Measurements from ENCODE around the gene EAF2. TPM values are rescaled to one million over a fixed set of nuclear protein-coding genes. Genes with fewer than 3 reads are reported as not detected.

EAF2 gene
- total RNA-seq, 1 donor from 2014 or later = 1.4 TPM

DNA sequence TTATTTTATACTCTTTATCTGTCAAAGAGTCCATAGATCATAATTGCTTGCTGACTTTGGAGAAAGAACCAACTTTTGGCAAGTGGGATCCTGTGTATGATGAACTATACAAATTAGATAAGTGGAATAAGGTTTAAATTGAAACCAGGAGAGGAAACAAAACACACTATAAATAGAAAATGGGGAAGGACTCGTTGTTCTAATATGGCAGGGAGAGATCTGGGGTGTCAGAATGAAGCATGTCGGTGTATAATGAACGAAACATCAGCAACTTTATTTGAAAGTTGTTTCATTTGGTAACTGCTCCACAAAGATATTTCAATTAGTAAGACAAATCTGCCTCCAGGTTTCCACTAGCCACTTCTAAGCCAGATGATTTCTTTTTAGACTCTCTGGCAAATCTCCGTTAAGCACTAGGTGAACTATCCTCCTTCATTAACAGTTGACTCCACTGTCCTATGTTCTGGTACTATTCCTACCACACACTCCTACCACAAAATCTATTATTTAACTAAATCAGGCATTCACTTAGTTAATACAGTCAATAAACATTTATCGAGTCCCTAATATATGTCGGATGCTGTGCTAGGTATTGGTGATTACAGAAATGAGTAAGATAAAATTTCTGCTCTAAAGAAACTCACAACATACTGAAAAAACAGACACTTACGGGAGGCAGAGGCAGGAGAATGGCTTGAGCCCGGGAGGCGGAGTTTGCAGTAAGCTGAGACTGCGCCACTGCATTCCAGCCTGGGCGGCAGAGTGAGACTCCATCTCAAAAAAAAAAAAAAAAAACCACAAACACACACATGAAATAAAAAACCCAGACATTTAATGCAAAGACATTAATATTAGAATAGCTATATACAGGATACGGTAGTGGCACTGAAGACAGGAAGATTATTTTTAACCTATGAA is 79.3 kb downstream of the EAF2 start:
- DNase-seq = no peak
- TF ChIP-seq, protein P1, sequence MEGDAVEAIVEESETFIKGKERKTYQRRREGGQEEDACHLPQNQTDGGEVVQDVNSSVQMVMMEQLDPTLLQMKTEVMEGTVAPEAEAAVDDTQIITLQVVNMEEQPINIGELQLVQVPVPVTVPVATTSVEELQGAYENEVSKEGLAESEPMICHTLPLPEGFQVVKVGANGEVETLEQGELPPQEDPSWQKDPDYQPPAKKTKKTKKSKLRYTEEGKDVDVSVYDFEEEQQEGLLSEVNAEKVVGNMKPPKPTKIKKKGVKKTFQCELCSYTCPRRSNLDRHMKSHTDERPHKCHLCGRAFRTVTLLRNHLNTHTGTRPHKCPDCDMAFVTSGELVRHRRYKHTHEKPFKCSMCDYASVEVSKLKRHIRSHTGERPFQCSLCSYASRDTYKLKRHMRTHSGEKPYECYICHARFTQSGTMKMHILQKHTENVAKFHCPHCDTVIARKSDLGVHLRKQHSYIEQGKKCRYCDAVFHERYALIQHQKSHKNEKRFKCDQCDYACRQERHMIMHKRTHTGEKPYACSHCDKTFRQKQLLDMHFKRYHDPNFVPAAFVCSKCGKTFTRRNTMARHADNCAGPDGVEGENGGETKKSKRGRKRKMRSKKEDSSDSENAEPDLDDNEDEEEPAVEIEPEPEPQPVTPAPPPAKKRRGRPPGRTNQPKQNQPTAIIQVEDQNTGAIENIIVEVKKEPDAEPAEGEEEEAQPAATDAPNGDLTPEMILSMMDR (IDR thresholded peaks at IDR 0.05; ENCODE audit: partially characterized antibody, unreplicated experiment) = no peak
- H3K27ac Mint-ChIP-seq (ENCODE audit: unreplicated experiment) = no peak overlapping the region

DNA sequence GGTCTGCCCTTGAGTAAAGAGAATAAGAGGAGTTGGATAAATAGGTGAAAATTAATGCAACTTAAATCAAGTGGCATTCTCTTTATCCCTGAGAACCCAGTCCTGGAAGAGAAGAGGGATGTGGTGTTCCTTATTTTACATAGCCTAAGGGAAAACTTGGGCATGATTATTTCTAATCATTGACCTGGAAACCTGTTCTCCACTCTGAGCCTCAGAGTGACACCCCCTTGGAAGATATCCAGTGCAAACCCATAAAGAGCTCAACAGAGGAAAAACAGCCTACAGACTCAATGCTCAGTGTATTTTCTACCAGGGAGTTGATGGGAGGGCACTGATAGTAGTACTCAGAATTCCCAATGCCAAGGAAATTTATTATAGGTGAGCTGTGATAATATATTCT is 81.2 kb downstream of the EAF2 start:
- Mint-ChIP-seq H3K27me3 (ENCODE audit: unreplicated experiment) (no peaks in the 10 kb centered on the region), H3K9me3 (ENCODE audit: unreplicated experiment) (no peaks in the 10 kb centered on the region), H3K27ac (ENCODE audit: unreplicated experiment) (no peak overlapping the region), H3K4me3 (ENCODE audit: unreplicated experiment) (no peak overlapping the region), H3K4me1 (ENCODE audit: low read depth, unreplicated experiment) (no peaks in the 10 kb centered on the region), H3K36me3 (ENCODE audit: unreplicated experiment) (no peaks in the 10 kb centered on the region)
- TF ChIP-seq, protein P1 (IDR thresholded peaks at IDR 0.05; ENCODE audit: partially characterized antibody, unreplicated experiment) = no peak
- no peak for DNase-seq

More for the DNA sequence above, 79.3 kb downstream of the EAF2 start:
- Mint-ChIP-seq H3K36me3 (ENCODE audit: unreplicated experiment) (no peaks in the 10 kb centered on the region), H3K4me1 (ENCODE audit: low read depth, unreplicated experiment) (no peaks in the 10 kb centered on the region), H3K4me3 (ENCODE audit: unreplicated experiment) (no peak overlapping the region), H3K27me3 (ENCODE audit: unreplicated experiment) (no peaks in the 10 kb centered on the region), H3K9me3 (ENCODE audit: unreplicated experiment) (no peaks in the 10 kb centered on the region)

GRCh38 chr3:121918779-121919483 is 83.9 kb downstream of the EAF2 start:
- Mint-ChIP-seq H3K4me1 (ENCODE audit: low read depth, unreplicated experiment) (peaks cover 2% of the 10 kb centered on the region), H3K36me3 (ENCODE audit: unreplicated experiment) (no peaks in the 10 kb centered on the region), H3K27ac (ENCODE audit: unreplicated experiment) (no peak overlapping the region), H3K27me3 (ENCODE audit: unreplicated experiment) (no peaks in the 10 kb centered on the region), H3K4me3 (ENCODE audit: unreplicated experiment) (no peak overlapping the region), H3K9me3 (ENCODE audit: unreplicated experiment) (no peaks in the 10 kb centered on the region)
- no peak for DNase-seq
- TF ChIP-seq, protein P1 (IDR thresholded peaks at IDR 0.05; ENCODE audit: partially characterized antibody, unreplicated experiment) = no peak

DNA sequence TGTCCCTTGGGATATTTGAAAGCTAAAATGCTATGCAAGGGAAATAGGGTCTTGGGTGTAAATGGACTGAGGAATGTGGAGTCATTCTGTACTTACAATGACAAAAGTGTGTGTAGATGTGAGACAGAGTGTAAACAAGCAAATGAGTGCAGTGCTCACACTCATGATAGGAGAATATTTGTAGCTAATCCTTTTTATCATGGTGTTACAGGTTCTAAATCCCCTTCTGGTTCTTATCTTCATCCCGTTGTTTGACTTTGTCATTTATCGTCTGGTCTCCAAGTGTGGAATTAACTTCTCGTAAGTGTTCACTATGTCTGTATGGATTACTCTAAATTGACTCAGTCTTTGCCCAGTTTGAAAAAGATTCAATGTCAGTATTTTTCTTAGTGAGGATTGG is 89.7 kb downstream of the EAF2 start:
- Mint-ChIP-seq H3K4me3 (ENCODE audit: unreplicated experiment) (no peak overlapping the region), H3K27me3 (ENCODE audit: unreplicated experiment) (no peaks in the 10 kb centered on the region), H3K27ac (ENCODE audit: unreplicated experiment) (no peak overlapping the region), H3K9me3 (ENCODE audit: unreplicated experiment) (no peaks in the 10 kb centered on the region), H3K4me1 (ENCODE audit: low read depth, unreplicated experiment) (peaks cover 6% of the 10 kb centered on the region), H3K36me3 (ENCODE audit: unreplicated experiment) (no peaks in the 10 kb centered on the region)
- DNase-seq = no peak
- TF ChIP-seq, protein P1 (IDR thresholded peaks at IDR 0.05; ENCODE audit: partially characterized antibody, unreplicated experiment) = no peak

- no peaks in the 10 kb centered on the region for H3K9me3 Mint-ChIP-seq (ENCODE audit: unreplicated experiment)
- peaks cover 6% of the 10 kb centered on the region for H3K4me1 Mint-ChIP-seq (ENCODE audit: low read depth, unreplicated experiment)
- no peaks in the 10 kb centered on the region for H3K27me3 Mint-ChIP-seq (ENCODE audit: unreplicated experiment)
- H3K36me3 Mint-ChIP-seq (ENCODE audit: unreplicated experiment) = no peaks in the 10 kb centered on the region
- TF ChIP-seq, protein P1 (IDR thresholded peaks at IDR 0.05; ENCODE audit: partially characterized antibody, unreplicated experiment) = no peak
- no peak overlapping the region for H3K4me3 Mint-ChIP-seq (ENCODE audit: unreplicated experiment)
- no peak overlapping the region for H3K27ac Mint-ChIP-seq (ENCODE audit: unreplicated experiment)
- DNase-seq = no peak
Measured at GRCh38 chr3:121926380-121926779, 91.4 kb downstream of the EAF2 start.

Measured in glutamatergic neuron (in vitro differentiated cells).